ENCODE data around the gene APOBEC2. TPM values are rescaled to one million over a fixed set of nuclear protein-coding genes. Genes with fewer than 3 reads are reported as not detected.

APOBEC2 gene
- total RNA-seq (2016; rRNA removed; fragmentation: Illumina TruSeq; extraction: Trizol): 0.09 and 0.35 TPM in 2 replicates
- total RNA-seq (2016; cell fraction: cytosol; rRNA removed; fragmentation: Illumina TruSeq; extraction: Trizol; ENCODE audit: low read depth): not detected in 2 replicates
- 0.09 and 0.33 TPM in 2 replicates for total RNA-seq (2016; cell fraction: insoluble cytoplasmic fraction; rRNA removed; fragmentation: Illumina TruSeq; extraction: Trizol)
- not detected in 2 replicates for total RNA-seq (2016; cell fraction: membrane; rRNA removed; fragmentation: Illumina TruSeq; extraction: Trizol)
- not detected in 2 replicates for total RNA-seq (2016; cell fraction: nucleus; rRNA removed; fragmentation: Illumina TruSeq; extraction: Trizol)
- not detected in 2 replicates for polyA plus RNA-seq (2011; rRNA removed)
- polyA plus RNA-seq (2011; cell fraction: cytosol; rRNA removed): 0.08 and 0.10 TPM in 2 replicates
- polyA plus RNA-seq (2011; cell fraction: nucleus; rRNA removed): not detected in 2 replicates
- polyA plus RNA-seq (2012): 0.28 and 0.79 TPM in 2 replicates
- not detected in 2 replicates for polyA plus RNA-seq (2016; cell fraction: cytosol; fragmentation: Illumina TruSeq; extraction: Trizol; ENCODE audit: low read depth)
- 0.44 TPM in 1 of 2 replicates, not detected in the other for polyA plus RNA-seq (2016; cell fraction: insoluble cytoplasmic fraction; fragmentation: Illumina TruSeq; extraction: Trizol; ENCODE audit: low read depth)
- not detected in 2 replicates for polyA plus RNA-seq (2016; cell fraction: membrane; fragmentation: Illumina TruSeq; extraction: Trizol; ENCODE audit: low read depth)
- not detected in 2 replicates for polyA plus RNA-seq (2016; cell fraction: nucleus; fragmentation: Illumina TruSeq; extraction: Trizol; ENCODE audit: insufficient read depth, low read depth)
- not detected in 2 replicates for polyA minus RNA-seq (2011; rRNA and poly(A)+ RNA removed; ENCODE audit: low replicate concordance)
- polyA minus RNA-seq (2011; cell fraction: cytosol; rRNA and poly(A)+ RNA removed): not detected in 2 replicates
- polyA minus RNA-seq (2011; cell fraction: nucleus; rRNA and poly(A)+ RNA removed): 0.64 TPM in 1 of 2 replicates, not detected in the other
- percentile 24 among the genes with signal in this experiment for Bru-seq, nascent RNA
- percentile 15 among the genes with signal in this experiment for BruChase-seq, experiment 1, labeled RNA remaining after a 6-hour chase
- BruChase-seq, experiment 2, labeled RNA remaining after a 2-hour chase: percentile 8 among the genes with signal in this experiment
- long read RNA-seq, experiment 1: 0 reads
- long read RNA-seq, experiment 2, partial matches to known transcripts: 0 of 3 reads
- long read RNA-seq, experiment 2, other reads (novel, unspliced or antisense): 3 of 3 reads

DNA sequence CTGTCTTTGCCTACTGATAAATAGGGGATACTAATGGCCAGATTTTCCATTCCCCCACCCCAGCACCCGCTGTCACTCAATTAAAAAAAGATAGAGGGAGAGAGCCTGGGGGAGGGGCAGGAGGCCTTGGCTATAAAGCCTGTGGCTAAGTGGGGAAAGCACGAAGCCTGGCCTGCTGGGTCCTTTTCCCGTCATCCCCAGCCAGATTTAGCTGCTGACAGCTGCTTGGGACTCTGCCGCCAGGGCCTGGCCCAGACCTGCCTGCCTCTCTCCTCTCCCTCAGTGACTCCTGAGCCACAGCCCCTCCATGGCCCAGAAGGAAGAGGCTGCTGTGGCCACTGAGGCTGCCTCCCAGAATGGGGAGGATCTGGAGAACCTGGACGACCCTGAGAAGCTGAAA, at the start of gene APOBEC2:
APOBEC2 (plus strand) TSS at position 162 of the 400 bp plus-strand sequence; CDS start at position 308, 146 bp downstream.
- H3K36me3 ChIP-seq (replicated peaks in 1 of 2; ENCODE audit: control insufficient read depth in 1 of 2, insufficient read depth in 2 of 2, low read length in 2 of 2): peaks cover 0 to 4% of the 10 kb centered on the region in 2 experiments; a peak in 2 of 5 replicates
- FAIRE-seq: no peak
- no TSS peak for BruUV-seq (replicated peaks)
- no peak within 1 kb of the TSS for H2AFZ ChIP-seq (ENCODE audit: low read length)
- H3K4me2 ChIP-seq (ENCODE audit: low read depth, low read length): no peak within 1 kb of the TSS
- H3K4me3 ChIP-seq (replicated peaks in 1 of 3; ENCODE audit: insufficient read depth in 1 of 3, low read depth in 2 of 3, low read length in 3 of 3): no peak within 1 kb of the TSS
- no peaks in the 10 kb centered on the region for H3K79me2 ChIP-seq (ENCODE audit: insufficient read depth, low read length)
- no peaks in the 10 kb centered on the region for H3K9me3 ChIP-seq (ENCODE audit: low read length)
- intact Hi-C loops (cut with micrococcal nuclease; ENCODE audit: unreplicated experiment) (no loop called here), in situ Hi-C loops (cut with HindIII; ENCODE audit: extremely low pct_ligation_motif_present, low pct_unique_long_range_greater_than_20kb) (loop anchor here (10.0 kb wide), 1 partner anchor 532 kb away; no protein-coding TSS in a partner anchor)
- H4K20me1 ChIP-seq (ENCODE audit: insufficient read depth, low read length): no peaks in the 10 kb centered on the region
- TF ChIP-seq AGO2 (optimal IDR thresholded peaks at IDR 0.05; ENCODE audit: low read depth, low read length): peak; percentile 37
- TF ChIP-seq ZNF768 (CRISPR knock-in tag; IDR thresholded peaks at IDR 0.05): no peak
- peak; percentile 18; the same call in 1 of the 2 replicates for TF ChIP-seq ZNF687 (CRISPR knock-in tag; IDR thresholded peaks at IDR 0.05)
- TF ChIP-seq CHD2 (IDR thresholded peaks at IDR 0.05; ENCODE audit: low read depth, low read length): no peak
- ChIA-PET CTCF (ENCODE audit: low intra/inter-chr PET ratio, low total read pairs) (no interaction called here), POLR2A (interaction anchor here (3.7 to 5.2 kb wide), 2 partner anchors 10 to 12 kb away, joined by 20 to 59 read pairs; partner anchors contain the start of genes TSPO2 and UNC5CL)
- ATAC-seq: no peak
- WGBS (ENCODE audit: low lambda C conversion rate): 79% methylated on average over 4 of the region's 5 CpGs
- no peak for DNase-seq (ENCODE audit: low spot score)
- H3K9ac ChIP-seq (ENCODE audit: insufficient read depth, low read depth, low read length): no peak within 1 kb of the TSS
- H3K27me3 ChIP-seq (ENCODE audit: control insufficient read depth in 1 of 2, insufficient read depth in 2 of 2, low read length in 2 of 2): no peaks in the 10 kb centered on the region
- no peak within 1 kb of the TSS for H3K27ac ChIP-seq (ENCODE audit: extremely low read length, insufficient read depth, low read length)
- peaks cover 66% of the 10 kb centered on the region for H3K4me1 ChIP-seq (ENCODE audit: insufficient read depth, low read length)
